H9 (cell line): ENCODE data around the gene TEK. TPM values are rescaled to one million over a fixed set of nuclear protein-coding genes. Genes with fewer than 3 reads are reported as not detected.
A peak's percentile ranks its signal among the peaks of the same experiment; 100 is the strongest.

Source experiments
- DNase-seq: peaks from one replicate; pipeline ENCODE4 v3.0.0-alpha.2; 2017
- H2AFZ ChIP-seq: one replicate; pipeline ENCODE4 v1.6.1; 2013; ENCODE audit warnings: mild to moderate bottlenecking, low read length, control low read depth, moderate library complexity
- H2AK5ac ChIP-seq: 2 replicates; pipeline ENCODE4 v1.6.1; 2013; ENCODE audit warnings: low read length, control low read depth, mixed read lengths; ENCODE audit not compliant: insufficient read length
- H2BK120ac ChIP-seq: one replicate; pipeline ENCODE4 v1.6.1; 2013; ENCODE audit warnings: low read depth, mild to moderate bottlenecking, low read length, control low read depth, inconsistent platforms; ENCODE audit not compliant: poor library complexity, severe bottlenecking
- H2BK12ac ChIP-seq: 2 replicates; pipeline ENCODE4 v1.6.1; 2013; ENCODE audit warnings: low read length, control low read depth, mixed read lengths, low read depth; ENCODE audit not compliant: insufficient read length
- H2BK15ac ChIP-seq: 2 replicates; pipeline ENCODE4 v1.6.1; 2013; ENCODE audit warnings: low read depth, low read length, control low read depth
- H2BK20ac ChIP-seq: one replicate; pipeline ENCODE4 v1.6.1; 2013; ENCODE audit warnings: low read depth, mild to moderate bottlenecking, low read length, control low read depth, inconsistent platforms; ENCODE audit not compliant: poor library complexity, severe bottlenecking
- H2BK5ac ChIP-seq: 2 replicates; pipeline ENCODE4 v1.6.1; 2013; ENCODE audit warnings: low read length, control low read depth, mixed read lengths; ENCODE audit not compliant: insufficient read length
- H3K14ac ChIP-seq: 2 replicates; pipeline ENCODE4 v1.6.1; 2013; ENCODE audit warnings: low read length, control low read depth; ENCODE audit not compliant: insufficient read depth
- H3K18ac ChIP-seq: 2 replicates; pipeline ENCODE4 v1.6.1; 2013; ENCODE audit warnings: low read depth, mild to moderate bottlenecking, mixed read lengths, low read length, control low read depth; ENCODE audit not compliant: insufficient read length
- H3K23ac ChIP-seq: 2 replicates; pipeline ENCODE4 v1.6.1; 2013; ENCODE audit warnings: low read length, control low read depth, mixed read lengths, low read depth; ENCODE audit not compliant: insufficient read length
- H3K23me2 ChIP-seq: 2 replicates; pipeline ENCODE4 v1.6.1; 2013; ENCODE audit warnings: low read depth, mild to moderate bottlenecking, mixed read lengths, low read length, control low read depth; ENCODE audit not compliant: insufficient read length, poor library complexity, severe bottlenecking
- H3K27ac ChIP-seq: 2 replicates; pipeline ENCODE4 v1.5.1; 2013; ENCODE audit warnings: low read length, control low read depth, mixed read lengths, low read depth; ENCODE audit not compliant: insufficient read length
- H3K27me3 ChIP-seq: 2 replicates; pipeline ENCODE4 v1.6.1; 2013; ENCODE audit warnings: low read length, control low read depth, inconsistent platforms; ENCODE audit not compliant: insufficient read depth
- H3K4ac ChIP-seq: 2 replicates; pipeline ENCODE4 v1.6.1; 2013; ENCODE audit warnings: low read depth, mild to moderate bottlenecking, control low read depth, inconsistent platforms, low read length, moderate library complexity
- H3K4me1 ChIP-seq: 2 replicates; pipeline ENCODE4 v1.6.1; 2013; ENCODE audit warnings: low read length, control low read depth, inconsistent platforms; ENCODE audit not compliant: insufficient read depth
- H3K4me2 ChIP-seq: 2 replicates; pipeline ENCODE4 v1.6.1; 2013; ENCODE audit warnings: low read length, control low read depth, mixed read lengths; ENCODE audit not compliant: insufficient read length, insufficient read depth
- H3K56ac ChIP-seq: 2 replicates; pipeline ENCODE4 v1.6.1; 2013; ENCODE audit warnings: low read depth, mild to moderate bottlenecking, mixed read lengths, low read length, control low read depth; ENCODE audit not compliant: insufficient read length
- H3K79me1 ChIP-seq: 2 replicates; pipeline ENCODE4 v1.6.1; 2013; ENCODE audit warnings: low read depth, mild to moderate bottlenecking, moderate library complexity, low read length, control low read depth, inconsistent platforms; ENCODE audit not compliant: insufficient read depth, poor library complexity, severe bottlenecking
- H3K79me2 ChIP-seq: 2 replicates; pipeline ENCODE4 v1.6.1; 2013; ENCODE audit warnings: low read length, control low read depth, inconsistent platforms; ENCODE audit not compliant: insufficient read depth
- H3K9ac ChIP-seq: 2 replicates; pipeline ENCODE4 v1.6.1; 2013; ENCODE audit warnings: low read length, control low read depth, mixed read lengths; ENCODE audit not compliant: insufficient read length; ENCODE audit errors: extremely low read depth
- H3K9me3 ChIP-seq: one replicate; pipeline ENCODE4 v1.6.1; 2013; ENCODE audit warnings: low read depth, low read length, inconsistent platforms; ENCODE audit not compliant: control insufficient read depth
- H3T11ph ChIP-seq: one replicate; pipeline ENCODE4 v1.6.1; 2013; ENCODE audit warnings: mild to moderate bottlenecking, low read length, control low read depth, inconsistent platforms
- H4K20me1 ChIP-seq: one replicate; pipeline ENCODE4 v1.6.1; 2013; ENCODE audit not compliant: control insufficient read depth, insufficient read length, insufficient read depth
- H4K5ac ChIP-seq: 2 replicates; pipeline ENCODE4 v1.6.1; 2013; ENCODE audit warnings: low read depth, mild to moderate bottlenecking, mixed read lengths, low read length, control low read depth; ENCODE audit not compliant: insufficient read length
- H4K8ac ChIP-seq: replicated peaks from 2 replicates; pipeline ENCODE4 v1.6.1; 2013; ENCODE audit warnings: low read length, control low read depth, mixed read lengths, low read depth; ENCODE audit not compliant: insufficient read length
- H4K91ac ChIP-seq: 2 replicates; pipeline ENCODE4 v1.6.1; 2013; ENCODE audit warnings: low read depth, mild to moderate bottlenecking, moderate library complexity, mixed read lengths, low read length, control low read depth; ENCODE audit not compliant: insufficient read length
- H3K27ac Mint-ChIP-seq, 3 experiments: 2 replicates in 2 of 3; 3 replicates in 1 of 3; pipeline ENCODE4 v1.8.0; 2020 to 2021; ENCODE audit warnings: mixed read lengths in 3 of 3, mild to moderate bottlenecking in 1 of 3, moderate library complexity in 1 of 3
- H3K27me3 Mint-ChIP-seq: 2 replicates; pipeline ENCODE4 v1.8.0; 2021; ENCODE audit warnings: low read depth, mild to moderate bottlenecking, moderate library complexity, mixed read lengths
- H3K36me3 Mint-ChIP-seq, 3 experiments: 2 replicates in 2 of 3; 3 replicates in 1 of 3; pipeline ENCODE4 v1.8.0; 2020 to 2021; ENCODE audit warnings: low read depth in 3 of 3, mixed read lengths in 3 of 3; ENCODE audit not compliant: insufficient read depth in 1 of 3
- H3K4me1 Mint-ChIP-seq, 2 experiments: 2 replicates each; pipeline ENCODE4 v1.8.0; 2020; ENCODE audit warnings: mixed read lengths in 2 of 2
- H3K4me3 Mint-ChIP-seq, 2 experiments: 2 replicates in 1 of 2; 3 replicates in 1 of 2; pipeline ENCODE4 v1.8.0; 2020 to 2021; ENCODE audit warnings: mild to moderate bottlenecking in 2 of 2, mixed read lengths in 2 of 2, moderate library complexity in 1 of 2
- H3K9me3 Mint-ChIP-seq, 2 experiments: 2 replicates in 1 of 2; 3 replicates in 1 of 2; pipeline ENCODE4 v1.8.0; 2020; ENCODE audit warnings: mild to moderate bottlenecking in 2 of 2, mixed read lengths in 2 of 2, moderate library complexity in 1 of 2
- WGBS: extraction: QIAGEN DNeasy Blood & Tissue Kit; methylation state at CpG from one replicate; pipeline ENCODE4 v1.1.7; 2013; ENCODE audit warnings: missing lambda C conversion rate, low lambda C conversion rate, mixed read lengths; ENCODE audit not compliant: insufficient read length; ENCODE audit errors: extremely low coverage; 5-methylcytosine and 5-hydroxymethylcytosine counted together
- total RNA-seq: library from RNA; stranded (reverse); gene quantifications from 2 replicates; pipeline ENCODE4 v1.2.1, GENCODE V29; 2021
- TF ChIP-seq, protein P1 (sequence below): fragments of 200-600 bp; sonication (generic); conservative IDR thresholded peaks from 3 replicates; pipeline ENCODE4 v1.8.0; 2021; ENCODE audit warnings: antibody characterized with exemption, mild to moderate bottlenecking

TEK gene
- total RNA-seq, 1 experiment from 2014 or later, result 1.8 TPM

DNA sequence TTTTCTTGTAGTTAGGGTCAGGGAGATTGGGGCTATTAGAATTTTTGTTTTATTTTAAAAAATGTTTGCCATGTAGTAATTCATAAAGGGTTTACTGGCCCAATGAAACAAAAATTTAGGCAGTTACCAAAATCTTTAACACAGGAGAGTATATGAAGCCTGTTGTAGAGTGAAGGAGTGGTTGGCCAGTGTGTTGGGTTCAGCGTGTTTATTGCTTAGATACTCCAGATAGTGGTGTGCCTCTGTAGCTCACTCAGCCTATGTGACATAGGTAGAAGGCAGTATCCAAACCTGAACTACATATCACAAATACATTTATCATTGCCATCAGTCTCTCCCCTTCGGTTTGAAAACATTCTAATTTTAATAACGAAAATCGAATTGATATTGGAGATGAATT lies 1.2 kb downstream of the TEK start:
- no peaks in the 10 kb centered on the region for H3K27me3 ChIP-seq
- no peak overlapping the region for H3K23ac ChIP-seq
- H3K4ac ChIP-seq, result no peak overlapping the region
- no peak overlapping the region for H4K5ac ChIP-seq
- H3K27ac ChIP-seq, result no peak overlapping the region
- H3K9me3 ChIP-seq, result no peaks in the 10 kb centered on the region
- H2AFZ ChIP-seq, result no peak overlapping the region
- peak overlapping the region; percentile 54 for H3K4me2 ChIP-seq
- H2BK20ac ChIP-seq, result no peak overlapping the region
- peaks cover 14 to 25% of the 10 kb centered on the region in 2 experiments for H3K4me1 Mint-ChIP-seq
- H3K27ac Mint-ChIP-seq, result no peak overlapping the region
- no peak overlapping the region for H3K18ac ChIP-seq
- no peak overlapping the region for H2BK15ac ChIP-seq
- DNase-seq, result no peak
- H3K9ac ChIP-seq, result no peak overlapping the region
- no peaks in the 10 kb centered on the region for H3K36me3 Mint-ChIP-seq
- H4K91ac ChIP-seq, result no peak overlapping the region
- no peak overlapping the region for H2BK120ac ChIP-seq
- H3K27me3 Mint-ChIP-seq, result no peaks in the 10 kb centered on the region
- H3K79me1 ChIP-seq, result no peaks in the 10 kb centered on the region
- H3K4me1 ChIP-seq, result peaks cover 4% of the 10 kb centered on the region; the same call in 1 of the 2 replicates
- no peak overlapping the region for H4K8ac ChIP-seq
- H3K9me3 Mint-ChIP-seq, result no peaks in the 10 kb centered on the region
- no peak overlapping the region for H3K56ac ChIP-seq
- H2BK12ac ChIP-seq, result no peak overlapping the region
- no peak overlapping the region for H2AK5ac ChIP-seq
- TF ChIP-seq, protein P1, sequence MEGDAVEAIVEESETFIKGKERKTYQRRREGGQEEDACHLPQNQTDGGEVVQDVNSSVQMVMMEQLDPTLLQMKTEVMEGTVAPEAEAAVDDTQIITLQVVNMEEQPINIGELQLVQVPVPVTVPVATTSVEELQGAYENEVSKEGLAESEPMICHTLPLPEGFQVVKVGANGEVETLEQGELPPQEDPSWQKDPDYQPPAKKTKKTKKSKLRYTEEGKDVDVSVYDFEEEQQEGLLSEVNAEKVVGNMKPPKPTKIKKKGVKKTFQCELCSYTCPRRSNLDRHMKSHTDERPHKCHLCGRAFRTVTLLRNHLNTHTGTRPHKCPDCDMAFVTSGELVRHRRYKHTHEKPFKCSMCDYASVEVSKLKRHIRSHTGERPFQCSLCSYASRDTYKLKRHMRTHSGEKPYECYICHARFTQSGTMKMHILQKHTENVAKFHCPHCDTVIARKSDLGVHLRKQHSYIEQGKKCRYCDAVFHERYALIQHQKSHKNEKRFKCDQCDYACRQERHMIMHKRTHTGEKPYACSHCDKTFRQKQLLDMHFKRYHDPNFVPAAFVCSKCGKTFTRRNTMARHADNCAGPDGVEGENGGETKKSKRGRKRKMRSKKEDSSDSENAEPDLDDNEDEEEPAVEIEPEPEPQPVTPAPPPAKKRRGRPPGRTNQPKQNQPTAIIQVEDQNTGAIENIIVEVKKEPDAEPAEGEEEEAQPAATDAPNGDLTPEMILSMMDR, result no peak
- WGBS, result 100% methylated on average over 2 of the region's 4 CpGs
- H3K4me3 Mint-ChIP-seq, result peak overlapping the region in 1 of 2 experiments; percentile 54; a peak in 1 of 5 replicates
- H3K23me2 ChIP-seq, result no peaks in the 10 kb centered on the region
- H2BK5ac ChIP-seq, result no peak overlapping the region
- no peaks in the 10 kb centered on the region for H4K20me1 ChIP-seq
- no peaks in the 10 kb centered on the region; the same call in 1 of the 2 replicates for H3K79me2 ChIP-seq
- H3K14ac ChIP-seq, result no peak overlapping the region
- peak overlapping the region; percentile 53 for H3T11ph ChIP-seq
